HG03060 (cell line): ENCODE results near the gene NDRG4.
A peak's percentile ranks its signal among the peaks of the same experiment; 100 is the strongest.

Source experiments
- ATAC-seq: cut with Tn5 transposase; IDR thresholded peaks from one replicate; pipeline ENCODE4 v1.9.1; 2021; ENCODE audit warnings: low read depth, moderate number of reproducible peaks; ENCODE audit not compliant: unreplicated experiment

Gene NDRG4

DNA sequence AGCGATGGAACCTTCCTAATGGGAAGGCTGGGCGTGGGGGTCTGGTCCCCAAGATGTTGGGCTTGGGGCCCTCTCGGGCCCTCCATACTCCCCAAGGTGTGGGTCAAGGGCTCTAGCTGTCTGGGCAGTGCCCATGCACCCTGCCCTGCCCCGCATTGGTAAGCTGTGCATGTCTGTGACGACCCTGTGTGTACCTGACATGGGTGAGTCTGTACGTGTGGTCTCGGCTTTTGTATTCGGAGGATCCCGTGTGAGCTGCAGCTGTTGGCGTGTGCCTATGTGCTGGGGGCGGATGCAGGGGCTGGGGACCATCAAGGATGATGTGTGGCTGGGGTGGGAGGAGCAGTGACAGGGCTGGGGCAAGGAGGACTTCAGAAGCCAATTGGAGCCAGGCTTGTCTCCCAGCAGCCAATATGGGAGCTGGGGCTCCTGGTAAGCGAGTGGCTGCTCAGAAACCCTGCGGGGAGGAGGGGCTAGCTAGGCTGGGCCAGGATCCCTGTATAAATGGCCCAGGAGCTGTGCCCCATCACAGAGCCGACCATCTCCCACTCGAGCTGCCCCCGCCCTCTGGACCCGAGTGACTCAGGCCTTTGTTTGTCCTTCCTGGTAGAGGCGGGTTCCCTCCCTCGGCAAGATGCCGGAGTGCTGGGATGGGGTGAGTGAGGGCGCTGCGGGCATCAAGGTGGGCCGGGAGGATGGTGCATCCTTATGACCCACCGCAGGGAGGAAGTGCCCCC is at the start of gene NDRG4:
Gene NDRG4 (plus strand): TSS at position 529 of the 737 bp plus-strand sequence. CDS start 106 bp downstream, at position 635.
- ATAC-seq: peak; percentile 48

DNA sequence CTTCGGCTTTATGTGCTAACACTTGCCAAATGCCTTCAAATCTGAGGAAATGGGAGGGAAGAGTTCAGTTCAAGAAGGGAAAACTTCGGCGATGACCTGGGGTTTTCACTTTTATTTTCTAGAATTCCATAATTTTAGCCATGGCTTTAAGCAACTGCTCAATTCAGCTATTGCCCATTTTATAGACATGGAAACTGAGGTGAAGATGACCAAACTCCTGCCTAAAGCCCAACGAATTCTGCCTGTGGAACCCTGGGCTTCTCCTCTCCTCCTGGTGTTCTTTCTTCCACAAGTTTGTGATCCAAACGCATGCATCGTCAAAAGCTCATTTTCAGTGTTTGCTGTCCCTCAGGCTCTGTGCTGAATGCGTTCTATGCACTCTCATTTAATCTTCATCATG is 49.4 kb upstream of the NDRG4 start:
- no peak for ATAC-seq

- ATAC-seq: no peak
These were observed 48.7 kb upstream of the NDRG4 start for GRCh38 chr16:58451265-58451689.

GRCh38 chr16:58451945-58452401 is 48.0 kb upstream of the NDRG4 start:
- no peak for ATAC-seq

- no peak for ATAC-seq
These were observed 47.3 kb upstream of the NDRG4 start for GRCh38 chr16:58452640-58453039.

GRCh38 chr16:58454178-58454577 is 45.8 kb upstream of the NDRG4 start:
- ATAC-seq: no peak

DNA sequence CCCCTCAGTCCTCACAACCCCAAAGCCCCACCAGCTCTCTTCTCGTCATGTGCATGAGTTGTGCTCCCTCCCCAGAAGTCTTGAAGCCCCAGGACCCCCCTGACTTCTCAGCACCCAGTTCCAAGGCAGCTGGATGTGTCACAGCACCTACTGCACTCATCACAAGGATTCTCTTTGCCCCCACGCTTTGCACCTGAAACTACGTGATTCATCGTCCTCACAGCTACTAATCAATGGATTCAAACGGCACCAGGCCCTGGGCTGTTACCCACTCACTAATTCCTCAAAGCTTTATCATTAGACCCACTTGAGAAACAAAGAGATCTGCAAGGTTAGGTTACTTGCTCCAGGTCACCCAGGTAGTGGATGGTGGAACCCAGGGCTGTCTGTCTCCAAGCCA is 45.1 kb upstream of the NDRG4 start:
- no peak for ATAC-seq

- no peak for ATAC-seq
These were observed 44.2 kb upstream of the NDRG4 start for GRCh38 chr16:58455750-58456149.

- no peak for ATAC-seq
These were observed 43.8 kb upstream of the NDRG4 start for GRCh38 chr16:58456193-58456592.

- ATAC-seq: no peak
These were observed 41.2 kb upstream of the NDRG4 start for GRCh38 chr16:58458606-58459343.

DNA sequence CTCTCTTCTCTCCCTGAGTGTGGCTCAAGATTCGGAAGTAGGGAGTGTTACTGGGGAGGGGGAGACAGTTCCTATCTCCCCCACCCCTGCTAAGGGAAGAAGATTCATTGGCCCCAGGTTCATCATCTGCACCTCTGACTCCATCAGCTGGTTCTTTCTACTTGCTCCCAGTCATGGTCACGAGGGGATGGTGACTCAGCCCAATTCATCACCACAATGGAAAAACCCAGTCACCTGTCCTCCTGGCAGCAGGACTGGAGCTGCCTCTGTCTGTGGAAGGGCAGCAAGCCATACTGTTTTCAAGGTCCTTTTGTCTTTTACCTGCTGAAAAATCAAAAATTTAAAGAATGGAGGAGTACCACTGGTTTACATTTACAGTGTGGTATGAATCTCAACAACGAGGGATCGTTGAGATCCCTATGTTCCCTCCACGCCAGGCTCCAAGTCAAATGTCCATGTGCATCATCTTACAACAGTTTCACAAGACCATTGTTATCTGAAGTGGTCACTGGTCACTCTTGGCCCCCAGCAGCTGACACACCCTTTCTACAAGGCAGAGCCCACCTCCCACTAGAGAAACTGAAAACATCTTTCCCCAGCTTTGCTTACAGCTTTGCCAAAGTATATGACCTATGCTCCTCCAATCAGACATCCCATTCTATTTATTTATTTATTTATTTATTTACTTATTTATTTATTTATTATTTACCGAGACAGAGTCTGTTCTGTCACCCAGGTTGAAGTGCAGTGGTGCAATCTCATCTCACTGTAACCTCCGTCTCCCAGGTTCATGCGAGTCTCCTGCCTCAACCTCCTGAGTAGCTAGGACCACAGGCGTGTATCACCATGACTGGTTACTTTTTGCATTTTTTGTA is 40.4 kb upstream of the NDRG4 start:
- ATAC-seq: no peak

DNA sequence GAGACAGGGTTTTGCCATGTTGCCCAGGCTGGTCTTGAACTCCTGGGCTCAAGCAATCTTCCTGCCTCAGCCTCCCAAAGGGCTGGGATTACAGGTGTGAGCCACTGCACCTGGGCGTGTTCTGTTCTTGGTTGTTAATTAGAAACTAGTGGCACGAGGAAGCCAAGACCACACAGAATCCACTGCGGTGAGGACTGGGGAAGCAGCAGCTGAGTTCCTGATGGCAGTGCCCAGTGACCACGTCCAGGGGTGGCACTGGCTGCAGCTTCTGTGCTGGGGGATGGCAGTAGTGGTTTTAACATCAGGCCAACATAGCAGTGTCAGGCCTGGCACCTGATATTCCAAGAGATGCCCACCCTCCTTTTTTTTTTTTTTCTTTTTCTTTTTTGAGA is 39.7 kb upstream of the NDRG4 start:
- ATAC-seq: no peak

GRCh38 chr16:58461056-58461455 is 38.9 kb upstream of the NDRG4 start:
- no peak for ATAC-seq

DNA sequence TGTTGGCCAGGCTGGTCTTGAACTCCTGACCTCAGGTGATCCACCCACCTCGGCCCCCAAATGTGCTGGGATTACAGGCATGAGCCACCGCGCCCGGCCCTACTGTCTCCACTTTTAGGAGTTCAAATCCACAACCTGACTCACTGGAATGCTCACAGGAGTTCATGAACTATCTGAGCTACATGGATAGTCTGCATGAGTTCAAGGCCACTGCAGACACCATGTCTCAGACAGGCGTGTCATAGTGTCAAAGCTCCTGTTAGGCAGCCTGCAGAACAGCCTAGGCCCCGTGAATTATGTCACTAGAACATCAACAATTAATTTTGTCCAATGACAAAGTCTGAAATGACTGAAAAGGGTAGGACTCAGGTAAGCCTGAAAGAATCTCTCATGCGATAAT is 38.3 kb upstream of the NDRG4 start:
- ATAC-seq: no peak

DNA sequence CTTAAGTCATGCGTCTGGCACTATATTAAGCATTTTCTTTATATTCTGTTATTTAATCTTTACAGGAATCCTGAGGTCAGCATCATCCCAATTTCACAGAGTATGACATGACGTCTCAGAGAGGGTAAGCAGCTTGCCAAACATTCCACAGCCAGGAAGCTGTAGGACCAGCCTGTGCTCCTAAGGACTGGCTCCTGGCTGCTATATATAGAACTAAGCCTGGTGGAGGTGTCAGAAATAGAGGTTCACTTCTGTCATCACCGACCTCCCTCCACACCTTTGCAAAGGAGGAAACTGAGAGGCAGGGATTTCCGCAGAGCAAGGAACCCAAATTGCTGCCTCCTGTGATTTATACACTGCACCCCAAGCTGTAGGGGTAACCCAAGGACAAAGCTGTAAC is 37.9 kb upstream of the NDRG4 start:
- no peak for ATAC-seq

DNA sequence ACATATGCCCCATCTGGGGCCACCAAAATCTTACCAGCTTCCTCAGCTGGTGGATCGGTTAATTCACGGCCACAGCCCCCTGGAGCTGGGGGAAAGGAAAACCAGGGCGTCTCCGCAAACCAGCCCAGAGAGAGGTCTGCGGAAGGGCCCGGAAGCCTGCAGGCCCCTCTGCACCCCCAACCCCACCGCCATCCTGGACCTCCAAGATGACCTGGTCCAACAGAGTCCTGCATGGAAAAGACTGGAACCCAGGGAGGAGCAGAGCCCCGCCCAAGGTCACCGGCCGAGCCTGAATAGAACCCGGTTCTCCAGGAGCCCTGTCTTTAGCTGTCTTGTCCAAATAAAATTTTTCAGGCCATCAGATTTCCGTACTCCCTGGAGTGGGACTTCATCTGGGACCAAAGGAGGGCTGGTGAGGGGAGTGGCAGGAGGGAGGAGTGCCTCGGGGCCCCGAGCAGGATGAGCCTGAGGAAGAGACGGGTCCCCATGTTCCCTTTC is 37.4 kb upstream of the NDRG4 start:
- ATAC-seq: no peak

- ATAC-seq: no peak
These were observed 36.7 kb upstream of the NDRG4 start for GRCh38 chr16:58462997-58463941.

DNA sequence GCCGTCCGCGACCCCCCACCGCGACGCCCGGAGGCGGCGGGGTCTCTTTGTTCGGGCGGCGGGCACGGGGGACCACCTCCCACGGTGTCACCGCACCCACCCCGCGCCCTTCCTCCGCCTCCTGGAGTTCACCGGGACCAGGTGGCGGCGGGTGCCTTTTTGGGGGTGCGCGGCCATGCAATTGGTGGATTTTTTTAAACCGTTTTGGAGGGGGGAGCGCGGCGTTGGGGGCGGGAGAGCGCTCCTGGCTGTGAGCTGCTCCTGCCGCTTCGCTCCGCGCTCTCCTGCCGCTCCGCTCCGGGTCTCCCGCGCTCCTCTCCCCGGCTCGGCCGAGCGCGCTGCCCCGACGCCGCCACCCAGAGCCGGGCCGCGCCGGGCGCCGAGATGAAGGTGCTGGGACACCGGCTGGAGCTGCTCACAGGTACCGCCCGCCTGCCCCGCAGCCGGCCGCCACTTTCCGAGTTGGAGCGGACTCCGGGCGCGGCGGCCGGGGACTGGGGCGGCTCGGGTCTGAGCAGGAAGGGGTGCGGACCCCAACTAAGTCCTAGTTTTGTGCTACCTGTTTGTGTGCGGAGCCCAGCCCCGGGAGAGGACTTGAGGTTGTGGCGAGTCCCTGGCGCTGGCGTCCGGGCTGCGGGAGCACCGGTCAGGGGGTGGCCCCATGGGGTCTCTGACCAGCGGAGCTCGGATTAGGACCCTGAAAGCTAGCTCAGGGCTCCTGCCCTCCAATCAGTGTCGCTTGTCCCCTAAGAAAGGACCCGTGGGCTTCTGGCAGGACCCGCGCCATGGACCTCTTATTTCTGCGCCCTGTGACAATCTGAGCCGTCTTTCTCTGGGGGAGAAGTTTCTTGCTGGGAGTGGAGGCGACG is 35.7 kb upstream of the NDRG4 start:
- ATAC-seq: no peak
